Superior temporal gyrus (tissue), 1 donor: ENCODE data around the gene ZDHHC5.
"Not testable (repeated sequence)": the region's sequence is repeated elsewhere in the genome, so short reads cannot be mapped to it uniquely, and the experiment has no call there.

Experiments used
- DNase-seq: peaks from one replicate; pipeline ENCODE4 v3.0.0-alpha.2; 2016; ENCODE audit errors: extremely low spot score

Gene ZDHHC5

DNA sequence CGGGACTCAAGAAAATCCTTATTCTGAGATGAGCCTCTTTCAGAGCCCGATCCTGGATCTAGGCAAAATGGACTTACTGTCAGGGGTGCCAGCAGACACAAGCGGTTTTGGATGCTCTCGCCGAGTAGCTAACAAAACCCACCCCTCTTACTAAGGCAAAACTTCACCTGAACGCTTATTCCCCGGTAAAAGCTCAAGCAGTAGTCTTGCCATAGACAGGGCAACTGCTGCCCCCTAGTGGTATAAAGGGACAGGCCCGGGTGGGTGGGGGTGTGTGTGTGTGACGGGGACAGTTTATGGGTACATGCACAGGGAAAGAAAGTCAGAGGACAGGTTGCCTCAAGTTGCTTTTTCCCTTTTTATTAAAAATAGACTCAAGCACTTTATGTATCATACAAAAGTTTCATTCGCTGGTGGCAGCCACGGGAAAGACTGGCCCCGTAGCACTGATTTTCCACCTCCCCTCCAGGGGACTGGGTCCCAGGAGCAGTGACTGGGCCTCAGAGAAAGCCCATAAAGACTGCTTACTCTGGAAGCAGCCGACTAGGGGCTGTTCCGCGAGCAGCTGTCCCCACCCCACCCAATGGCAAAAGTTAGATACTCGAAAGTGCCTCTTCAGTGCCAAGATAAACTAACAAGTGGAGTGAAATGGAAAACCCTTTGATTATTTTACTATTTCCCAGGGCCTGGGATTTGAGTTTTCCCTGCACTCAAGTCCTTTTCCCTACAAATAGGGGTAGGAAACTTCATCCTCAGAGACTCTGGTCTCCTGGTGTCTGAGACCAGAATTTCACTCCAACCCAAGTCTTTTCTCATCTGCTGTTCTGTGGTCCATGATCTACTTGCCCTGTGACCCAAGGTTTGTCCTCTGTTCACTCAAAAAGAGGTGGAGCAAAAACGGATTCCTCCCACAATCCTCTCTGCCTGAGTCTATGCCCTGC is 22.9 kb upstream of the ZDHHC5 start:
- peak; percentile 85 for DNase-seq

DNA sequence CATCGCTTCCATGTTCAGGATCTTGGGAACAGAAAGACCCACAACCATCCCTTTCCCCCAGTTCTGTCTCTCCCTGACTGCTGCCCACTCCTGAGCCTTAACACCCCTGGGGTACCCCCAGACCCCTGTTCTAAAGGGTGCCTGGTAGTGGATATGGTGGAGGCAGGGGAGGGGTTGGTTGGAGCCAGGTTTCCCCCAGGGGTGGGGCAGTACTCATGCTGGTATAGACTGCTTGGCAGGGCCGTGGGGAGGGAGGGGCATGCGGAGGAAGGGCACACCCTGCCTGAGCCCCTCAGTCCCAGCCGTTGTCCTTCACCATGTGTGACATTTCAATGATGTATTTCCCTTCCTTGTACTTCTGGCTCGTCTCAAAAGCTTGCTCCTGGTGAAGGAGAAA is 22.2 kb upstream of the ZDHHC5 start:
- no peak for DNase-seq

DNA sequence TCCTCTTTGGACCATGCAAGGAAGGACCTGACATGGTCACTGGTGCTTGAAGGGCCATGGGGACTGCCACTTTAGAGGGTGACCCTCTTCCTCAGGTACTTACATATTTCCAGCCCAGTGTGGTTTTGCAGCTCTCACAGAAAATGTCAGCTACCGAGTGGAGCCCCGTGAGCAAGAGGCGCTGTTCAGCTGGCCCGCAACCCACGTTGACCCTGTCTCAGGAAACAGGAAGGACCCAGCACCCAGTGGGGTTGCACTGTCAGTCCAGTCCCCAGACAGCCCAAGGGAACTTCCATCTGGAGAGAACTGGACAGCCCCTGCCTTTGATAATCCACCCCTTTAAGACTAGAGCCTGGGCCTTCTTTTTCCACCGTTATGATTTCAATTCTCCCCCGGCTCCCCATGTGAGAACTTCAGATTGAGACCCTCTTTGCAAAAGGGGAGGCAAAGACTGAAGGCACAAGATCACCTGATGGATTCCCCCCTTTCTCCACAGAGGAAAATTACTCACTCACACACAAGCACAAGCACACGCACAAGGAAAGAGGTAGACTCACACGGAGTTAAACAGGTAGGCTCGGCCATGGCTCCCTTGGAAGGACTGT is 21.6 kb upstream of the ZDHHC5 start:
- DNase-seq, result no peak

DNA sequence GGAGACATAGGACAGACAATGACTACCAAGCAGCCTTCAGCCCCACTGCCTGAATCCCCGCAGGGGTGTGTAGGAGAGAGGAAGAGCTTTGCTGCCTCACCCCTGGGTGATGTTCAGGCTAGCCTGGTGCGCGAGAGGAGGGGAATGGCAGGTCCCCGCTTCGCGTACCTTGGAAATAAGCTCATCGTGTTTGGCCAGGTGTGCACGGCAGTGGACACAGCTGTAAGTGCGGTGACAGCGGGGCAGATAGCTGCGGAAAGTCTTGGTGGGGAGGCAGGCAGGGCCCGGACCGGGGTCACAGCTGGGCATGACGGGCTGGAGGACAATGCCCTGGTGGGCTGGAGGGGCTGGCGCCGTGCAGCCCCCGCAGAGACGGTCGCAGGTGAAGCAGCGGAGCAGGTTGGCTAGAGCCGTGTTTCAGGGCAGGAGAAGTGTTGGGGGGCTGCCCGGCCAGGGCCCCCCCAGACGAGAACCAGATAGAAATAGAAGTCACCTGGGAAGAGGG is 21.1 kb upstream of the ZDHHC5 start:
- no peak for DNase-seq

DNA sequence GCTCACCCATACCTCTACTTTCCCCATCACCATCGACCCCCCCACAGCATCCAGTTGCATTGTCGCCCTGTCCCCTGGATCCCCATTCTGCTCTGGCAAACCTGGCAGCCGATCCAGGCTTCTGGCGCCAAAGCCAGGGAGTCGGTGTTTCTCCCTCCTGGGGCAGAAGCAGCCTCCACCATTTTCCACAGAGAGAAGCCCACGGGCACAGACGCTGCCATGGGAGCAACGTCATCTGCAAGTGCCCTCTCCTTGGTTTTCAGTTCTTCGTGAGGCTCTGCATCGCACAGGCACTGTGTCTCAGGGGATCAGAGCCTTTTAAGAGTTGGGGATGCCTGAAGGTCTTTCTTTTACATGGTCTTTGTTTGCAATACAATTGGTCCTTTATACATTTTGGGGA is 20.5 kb upstream of the ZDHHC5 start:
- peak; percentile 17 for DNase-seq

DNA sequence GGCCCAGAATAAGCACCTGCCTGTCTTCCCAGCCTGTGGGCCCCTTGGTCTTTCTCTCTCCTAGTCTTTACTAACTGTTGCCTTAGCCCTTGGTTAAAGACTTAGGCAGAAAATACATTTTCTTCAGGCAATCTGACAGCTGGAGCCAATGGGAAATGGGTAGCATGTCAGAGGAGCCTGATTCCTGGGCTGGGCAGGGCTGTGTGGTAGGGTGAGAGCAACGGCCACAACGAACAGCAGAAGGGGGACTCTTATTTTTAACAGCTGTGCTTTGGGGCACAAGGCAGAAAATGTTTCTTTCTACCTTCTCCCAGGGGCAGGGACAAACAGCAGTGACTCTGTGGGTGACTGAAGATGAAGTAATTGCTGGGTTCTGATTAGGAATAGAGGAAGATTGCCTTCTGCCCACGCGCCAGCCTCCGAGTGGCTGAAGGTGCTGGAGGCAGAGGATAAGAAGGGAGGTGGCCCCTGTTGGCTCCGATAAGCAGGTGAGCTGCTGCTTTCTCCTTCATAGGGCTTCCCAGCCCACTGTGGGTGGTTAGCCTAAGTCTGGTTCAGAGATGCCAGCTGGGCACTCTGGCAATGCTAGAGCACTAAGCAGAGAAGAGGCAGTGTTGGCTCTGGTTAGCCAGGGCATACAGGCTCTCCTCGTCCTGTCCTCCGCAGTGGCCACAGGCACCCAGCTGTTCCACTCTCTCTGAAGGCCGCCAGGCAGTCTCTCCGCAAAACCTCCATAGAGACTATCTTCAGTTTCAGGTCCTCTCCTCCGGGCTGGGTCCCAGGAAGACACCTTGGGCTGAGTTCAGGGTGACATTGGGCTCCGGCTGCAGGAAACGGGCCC is 19.7 kb upstream of the ZDHHC5 start:
- DNase-seq, result peak; percentile 51

DNA sequence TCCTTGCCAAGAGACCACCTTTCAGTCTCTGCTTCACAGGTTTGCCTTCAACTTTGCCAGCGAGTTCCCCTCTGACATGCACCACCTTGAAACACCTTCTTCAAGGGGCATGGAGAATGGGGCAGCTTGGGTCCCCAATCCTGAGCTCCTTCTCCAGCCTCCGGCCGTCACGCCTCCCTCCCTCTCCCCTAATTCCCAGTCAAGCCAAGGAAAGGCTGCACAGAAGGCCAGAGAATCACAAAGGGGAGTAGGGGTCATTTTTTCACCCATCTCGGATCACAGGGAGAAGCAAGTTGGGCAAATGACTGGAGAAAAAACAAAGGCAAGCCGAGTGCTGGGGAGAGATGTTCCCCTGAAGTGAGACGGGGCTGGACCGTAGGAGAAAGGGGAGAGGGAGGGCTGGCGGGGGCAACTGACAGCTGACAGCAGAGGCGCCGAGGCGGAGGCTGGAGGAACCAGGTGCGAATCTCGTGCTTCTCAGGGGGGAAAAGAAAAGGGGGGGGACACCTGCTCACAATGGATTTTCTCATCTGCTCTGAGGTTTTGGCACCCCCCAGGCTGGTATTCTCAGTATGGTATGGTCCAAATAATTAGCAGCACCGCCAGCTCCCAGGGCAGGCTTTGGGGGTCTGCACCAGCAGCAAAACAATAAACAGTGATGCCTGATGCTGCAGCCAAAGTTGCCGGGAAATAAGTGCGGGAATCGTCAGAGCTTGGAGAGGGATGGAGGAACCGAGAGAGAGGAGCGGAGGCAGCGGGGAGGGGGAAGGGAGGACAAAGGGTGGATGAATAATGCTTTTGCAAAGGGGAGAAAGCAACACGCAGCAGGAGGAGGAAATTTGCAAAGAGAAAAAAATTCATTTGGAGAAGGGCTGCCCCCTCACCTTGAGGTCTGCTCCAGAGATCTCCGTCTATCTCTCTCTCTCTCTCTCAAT is 18.8 kb upstream of the ZDHHC5 start:
- DNase-seq, result peak; percentile 49

DNA sequence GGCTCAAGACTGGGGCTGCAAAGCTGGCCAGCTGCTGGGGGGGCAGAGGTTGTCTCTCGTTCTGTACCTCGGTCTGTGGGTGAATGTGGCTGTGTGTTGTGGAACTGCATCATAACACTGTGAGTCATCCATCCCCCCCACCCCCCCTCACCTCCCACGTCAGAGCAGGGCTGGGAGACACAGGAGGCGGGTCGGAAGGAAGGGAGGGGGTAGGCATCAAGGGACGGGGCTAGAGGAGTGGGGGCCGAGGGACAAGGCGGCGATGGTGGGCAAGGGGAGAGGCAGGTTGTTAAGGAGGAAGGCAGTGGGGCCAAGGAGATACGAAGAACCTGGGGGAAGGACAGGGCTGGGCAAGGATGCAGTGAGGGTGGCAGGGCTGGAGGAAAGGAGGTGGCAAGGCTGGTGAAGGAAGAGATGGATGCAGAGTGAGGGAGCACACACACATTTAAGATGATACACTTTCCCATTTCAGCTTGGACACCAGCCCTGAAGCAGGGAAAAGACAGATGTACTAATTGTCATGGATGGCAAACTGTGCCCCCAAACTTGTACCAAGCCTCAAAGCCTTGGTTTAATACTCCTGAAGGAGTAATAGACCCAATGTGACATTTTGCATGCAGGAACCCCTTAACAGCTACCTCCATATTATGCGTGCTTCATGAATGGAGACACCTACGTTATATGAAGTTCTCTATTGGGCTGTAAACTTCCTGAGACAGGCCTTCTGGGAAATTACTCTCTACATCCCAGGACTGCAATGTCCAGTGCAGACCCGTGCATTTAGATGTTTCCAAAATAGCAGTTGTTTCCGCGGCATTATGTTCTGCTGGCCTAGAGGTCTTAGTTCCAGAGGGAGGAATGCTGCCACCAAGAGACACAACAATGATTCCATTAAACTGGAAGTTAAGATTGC is 17.8 kb upstream of the ZDHHC5 start, which contains the start of gene YPEL4:
TSS of gene YPEL4 (minus strand) at position 87 of the 913 bp plus-strand sequence. CDS start 2,805 bp downstream, outside the sequence.
- DNase-seq, result peak; percentile 75

DNA sequence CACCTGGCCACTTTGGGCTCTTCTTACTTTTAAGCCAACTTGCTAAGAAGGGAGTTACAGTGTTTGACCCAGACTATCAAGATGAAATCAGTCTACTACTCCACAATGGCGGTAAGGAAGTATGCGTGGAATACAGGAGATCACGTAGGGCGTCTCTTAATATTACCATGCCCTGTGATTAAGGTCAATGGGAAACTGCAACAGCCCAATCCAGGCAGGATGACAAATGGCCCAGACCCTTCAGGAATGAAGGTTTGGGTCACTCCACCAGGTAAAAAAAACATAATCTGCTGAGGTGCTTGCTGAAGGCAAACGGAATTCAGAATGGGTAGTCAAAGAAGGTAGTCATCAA is 17.2 kb upstream of the ZDHHC5 start:
- DNase-seq, result no peak

DNA sequence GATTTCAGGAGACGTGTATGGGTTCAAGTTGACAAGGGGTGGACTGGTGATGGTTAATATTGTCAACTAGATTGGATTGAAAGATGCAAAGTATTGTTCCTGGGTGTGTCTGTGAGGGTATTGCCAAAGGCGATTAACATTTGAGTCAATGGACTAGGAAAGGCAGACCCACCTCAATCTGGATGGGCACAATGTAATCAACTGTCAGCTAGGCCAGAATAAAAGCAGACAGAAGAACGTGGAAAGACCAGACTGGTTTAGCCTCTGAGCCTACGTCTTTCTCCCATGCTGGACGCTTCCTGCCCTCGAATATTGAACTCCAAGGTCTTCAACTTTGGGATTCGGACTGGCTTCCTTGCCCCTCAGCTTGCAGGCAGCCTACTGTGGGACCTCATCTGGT is 16.5 kb upstream of the ZDHHC5 start:
- no peak for DNase-seq

DNA sequence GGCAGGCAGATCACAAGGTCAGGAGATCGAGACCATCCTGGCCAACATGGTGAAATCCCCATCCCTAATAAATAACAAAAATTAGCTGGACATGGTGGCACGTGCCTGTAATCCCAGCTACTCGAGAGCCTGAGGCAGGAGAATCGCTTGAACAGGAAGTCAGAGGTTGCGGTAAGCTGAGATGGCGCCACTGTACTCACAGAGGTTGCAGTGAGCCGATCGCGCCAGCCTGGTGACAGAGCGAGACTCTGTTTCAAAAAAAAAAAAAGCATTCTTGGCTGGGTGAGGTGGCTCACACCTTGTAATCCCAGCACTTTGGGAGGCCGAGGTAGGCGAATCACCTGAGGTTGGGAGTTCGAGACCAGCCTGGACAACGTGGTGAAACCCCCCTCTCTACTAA is 15.7 kb upstream of the ZDHHC5 start:
- DNase-seq, result not testable (repeated sequence)

DNA sequence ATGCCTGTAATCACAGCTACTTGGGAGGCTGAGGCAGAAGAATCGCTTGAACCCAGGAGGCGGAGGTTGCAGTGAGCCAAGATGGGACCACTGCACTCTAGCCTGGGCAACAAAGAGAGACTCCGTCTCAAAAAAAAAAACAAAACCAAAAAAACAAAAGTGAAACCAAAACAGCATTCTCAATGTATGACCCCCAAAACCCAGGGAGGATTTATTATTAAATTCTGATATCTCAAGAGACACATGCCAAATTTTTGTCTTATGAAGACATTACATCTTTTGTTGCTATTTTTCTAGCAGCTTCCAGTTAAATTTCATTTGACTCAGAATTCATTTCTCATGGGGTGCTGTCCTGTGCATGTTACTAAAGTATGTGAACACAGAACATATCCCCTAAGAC is 15.3 kb upstream of the ZDHHC5 start:
- DNase-seq, result no peak

DNA sequence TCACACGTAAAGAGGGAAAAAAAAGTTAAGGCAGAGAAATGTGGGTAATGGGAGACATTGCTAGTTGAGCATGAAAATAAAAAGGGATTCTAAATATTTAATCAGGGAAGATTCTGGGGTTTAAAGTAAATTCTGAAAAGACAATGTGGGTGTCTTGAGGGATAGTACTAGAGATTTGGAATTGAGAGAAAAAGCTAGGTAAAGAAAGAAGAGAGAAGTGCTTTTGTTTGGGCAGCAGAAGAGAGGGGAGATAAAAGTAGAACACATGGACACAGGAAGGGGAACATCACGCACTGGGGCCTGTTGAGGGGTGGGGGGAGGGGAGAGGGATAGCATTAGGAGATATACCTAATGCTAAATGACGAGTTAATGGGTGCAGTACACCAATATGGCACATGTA is 14.8 kb upstream of the ZDHHC5 start:
- DNase-seq, result no peak

DNA sequence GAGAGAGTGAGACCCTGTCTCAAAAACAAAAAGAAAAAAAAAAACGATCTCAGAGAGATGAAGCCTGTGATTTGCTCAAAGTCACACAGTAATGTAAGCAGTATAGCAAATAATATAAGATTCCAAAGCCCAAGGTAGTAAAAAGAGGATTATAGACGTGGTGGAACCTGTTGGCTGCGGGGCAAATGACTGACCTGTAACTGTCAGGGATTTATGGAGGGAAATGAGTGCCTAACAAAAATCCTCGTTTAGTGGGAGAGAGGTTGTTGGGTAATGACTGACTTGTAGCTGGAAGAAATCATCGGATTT is 11.1 kb upstream of the ZDHHC5 start:
- DNase-seq, result no peak

DNA sequence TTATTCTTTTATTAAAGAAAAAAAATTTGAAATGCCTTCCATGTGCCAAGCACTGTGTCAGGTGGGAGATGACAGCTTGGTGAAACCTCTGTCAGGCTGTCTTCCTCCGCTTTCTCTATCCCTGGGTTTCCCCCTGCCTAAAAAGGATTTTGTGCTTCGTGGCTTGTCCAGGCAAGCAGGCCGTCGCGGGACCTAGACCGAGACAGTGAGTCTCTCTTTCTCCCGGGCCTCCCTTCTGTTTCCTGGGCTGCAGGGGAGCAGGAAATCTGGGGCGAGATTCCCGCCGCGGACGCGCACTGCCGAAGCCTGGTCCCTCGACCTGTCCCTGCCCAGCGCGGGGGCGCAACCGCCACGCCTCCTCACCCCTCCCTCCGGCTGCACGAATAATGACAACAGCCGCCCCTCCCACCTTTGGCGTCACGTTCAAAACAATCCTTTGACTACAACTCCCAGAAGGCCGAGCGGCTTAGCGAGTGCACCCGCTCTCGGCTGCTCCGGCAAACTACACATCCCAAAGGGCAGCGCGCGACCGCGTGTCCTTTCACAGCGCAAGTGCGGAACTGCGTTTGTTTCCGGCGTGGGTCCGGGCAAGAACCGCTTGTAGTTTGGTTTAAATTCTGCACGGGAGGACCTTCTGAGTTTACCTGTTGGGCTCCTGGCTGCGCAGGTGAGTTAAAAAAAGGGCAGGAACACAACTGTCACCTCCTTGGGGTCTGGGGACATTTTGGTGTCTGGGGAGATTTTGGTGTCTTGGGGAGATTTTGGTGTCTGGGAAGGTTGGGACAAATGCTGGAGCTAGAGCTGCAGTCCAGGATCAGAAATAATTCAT is 10.5 kb upstream of the ZDHHC5 start, which contains the start of gene CLP1:
TSS of gene CLP1 (plus strand) at position 569 of the 829 bp plus-strand sequence. CDS start 1,715 bp downstream, outside the sequence.
- DNase-seq, result peak; percentile 100

DNA sequence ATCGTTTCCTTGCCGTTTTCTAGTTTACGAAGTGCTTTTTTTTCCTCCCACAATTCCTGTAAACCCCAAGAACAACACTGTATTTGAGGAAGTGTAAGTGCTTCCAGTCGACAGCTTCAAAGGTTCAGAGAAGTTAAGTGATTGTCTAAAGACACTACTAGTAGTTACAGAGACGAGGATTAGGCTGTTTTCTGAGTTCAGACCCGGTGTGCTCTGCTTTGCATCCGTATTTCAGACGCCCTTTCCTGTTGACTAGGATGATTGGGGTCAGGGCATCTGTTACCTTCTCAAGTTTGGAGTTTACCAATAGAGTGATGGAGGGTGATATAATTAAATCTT is 9.9 kb upstream of the ZDHHC5 start:
- no peak for DNase-seq

DNA sequence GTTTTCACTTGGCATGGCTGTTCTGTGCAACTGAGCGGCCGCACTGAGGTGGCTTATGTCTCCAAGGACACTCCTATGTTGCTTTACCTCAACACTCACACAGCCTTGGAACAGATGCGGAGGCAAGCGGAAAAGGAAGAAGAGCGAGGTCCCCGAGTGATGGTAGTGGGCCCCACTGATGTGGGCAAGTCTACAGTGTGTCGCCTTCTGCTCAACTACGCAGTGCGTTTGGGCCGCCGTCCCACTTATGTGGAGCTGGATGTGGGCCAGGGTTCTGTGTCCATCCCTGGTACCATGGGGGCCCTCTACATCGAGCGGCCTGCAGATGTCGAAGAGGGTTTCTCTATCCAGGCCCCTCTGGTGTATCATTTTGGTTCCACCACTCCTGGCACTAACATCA is 8.2 kb upstream of the ZDHHC5 start:
- no peak for DNase-seq

DNA sequence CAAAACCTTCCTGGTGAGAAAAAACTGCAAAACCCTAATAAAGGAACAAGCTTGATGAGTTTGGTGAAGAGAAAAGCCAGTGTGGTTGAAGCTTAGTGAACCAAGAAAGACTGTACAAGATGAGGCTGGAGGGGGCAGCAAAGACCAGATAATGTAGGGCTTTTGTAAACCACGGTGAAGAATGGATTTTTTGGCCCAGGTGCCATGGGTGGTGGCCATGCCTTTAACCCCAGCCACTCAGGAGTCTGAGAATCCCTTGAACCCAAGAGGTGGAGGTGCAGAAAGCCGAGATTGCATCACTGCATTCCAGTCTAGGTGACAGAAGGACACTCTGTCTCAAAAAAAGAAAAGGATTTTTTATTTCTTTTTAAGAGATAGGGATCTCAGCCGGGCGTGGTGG is 5.0 kb upstream of the ZDHHC5 start:
- DNase-seq, result no peak

DNA sequence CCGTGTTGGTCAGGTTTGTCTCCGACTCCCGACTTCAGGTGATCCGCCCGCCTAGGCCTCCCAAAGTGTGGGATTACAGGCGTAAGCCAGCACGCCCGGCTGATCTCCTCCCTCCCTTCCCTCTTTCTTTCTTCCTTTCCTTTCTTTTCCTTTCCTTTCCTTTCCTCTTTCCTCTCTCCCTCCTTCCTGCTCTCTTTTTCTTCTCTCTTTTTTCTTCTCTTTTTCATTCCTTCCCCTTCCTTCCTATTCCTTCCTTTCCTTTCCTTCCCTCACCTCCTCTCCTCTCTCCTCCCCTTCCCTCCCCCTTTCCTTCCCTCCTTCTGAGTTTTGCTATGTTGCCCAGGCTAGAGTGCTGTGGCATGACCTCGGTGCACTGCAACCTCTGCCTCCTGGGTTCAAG is 3.9 kb upstream of the ZDHHC5 start:
- DNase-seq, result no peak
